ENCODE results near the gene CYP2A6.
"Not testable (repeated sequence)": the region's sequence is repeated elsewhere in the genome, so short reads cannot be mapped to it uniquely, and the experiment has no call there.

CYP2A6 gene

DNA sequence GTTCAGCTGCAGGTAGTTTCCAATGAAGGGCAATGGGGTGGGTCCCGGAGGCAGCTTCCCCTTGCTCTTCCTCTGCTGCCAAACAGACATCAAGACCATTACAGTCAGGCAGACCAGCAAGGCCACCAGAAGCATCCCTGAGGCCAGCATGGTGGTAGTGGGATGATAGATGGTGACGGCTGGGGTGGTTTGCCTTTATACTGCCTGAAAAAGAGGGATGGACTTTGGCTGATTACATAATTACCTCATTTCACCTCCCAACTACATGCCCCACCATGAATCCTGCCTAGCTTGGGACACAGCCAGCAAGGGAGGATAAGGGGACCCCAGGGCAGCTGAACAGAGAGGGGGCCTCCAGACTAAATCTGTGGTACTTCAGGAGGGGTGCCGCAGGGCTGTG is at the start of gene CYP2A6:
Gene CYP2A6 (minus strand): TSS at position 171 of the 400 bp plus-strand sequence. CDS start 21 bp downstream, at position 150.
- FAIRE-seq; DNase-seq (ENCODE audit: insufficient read length, low spot score): not testable (repeated sequence)

- not testable (repeated sequence) for DNase-seq (ENCODE audit: insufficient read length, low spot score); FAIRE-seq
Observed at GRCh38 chr19:40899964-40900363, 49.7 kb upstream of the CYP2A6 start.

- FAIRE-seq; DNase-seq (ENCODE audit: insufficient read length, low spot score): not testable (repeated sequence)
Observed at GRCh38 chr19:40896843-40897789, 46.9 kb upstream of the CYP2A6 start.

DNA sequence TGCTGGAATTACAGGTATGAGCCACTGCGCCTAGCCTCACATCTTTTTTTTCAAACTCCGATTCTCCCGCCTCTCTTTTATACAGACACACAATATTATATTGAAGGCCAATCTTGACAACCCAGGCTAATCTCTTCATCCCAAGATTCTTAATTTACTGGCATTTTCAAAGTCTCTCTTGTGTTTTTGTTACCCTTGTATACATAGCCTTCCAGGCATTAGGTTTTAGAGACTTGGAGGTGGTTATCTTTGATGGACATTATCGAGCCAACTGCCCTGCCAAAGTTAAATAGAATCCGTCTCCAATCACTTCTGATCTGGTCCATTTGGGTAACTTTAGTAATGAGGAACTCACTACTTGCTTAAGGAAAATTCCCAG is 46.2 kb upstream of the CYP2A6 start:
- FAIRE-seq (no peak), DNase-seq (ENCODE audit: insufficient read length, low spot score) (no peak)

DNA sequence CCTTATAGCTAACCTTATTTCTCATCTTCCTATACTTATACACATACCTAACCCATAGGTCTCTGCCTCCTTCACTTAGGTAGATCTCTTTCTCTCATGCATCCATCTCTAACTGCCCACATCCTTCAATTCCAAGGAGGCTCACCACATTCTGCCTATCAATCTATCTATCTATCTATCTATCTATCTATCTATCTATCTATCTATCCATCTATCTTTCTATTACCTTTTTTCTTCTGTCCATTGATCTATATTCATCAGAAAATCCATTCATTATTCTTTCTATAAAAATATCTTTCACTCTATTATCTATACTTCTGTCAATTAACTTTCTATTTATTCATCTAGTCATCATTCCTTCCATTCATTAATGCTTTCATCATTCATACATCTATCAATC is 42.9 kb upstream of the CYP2A6 start:
- FAIRE-seq (no peak), DNase-seq (ENCODE audit: insufficient read length, low spot score) (no peak)

DNA sequence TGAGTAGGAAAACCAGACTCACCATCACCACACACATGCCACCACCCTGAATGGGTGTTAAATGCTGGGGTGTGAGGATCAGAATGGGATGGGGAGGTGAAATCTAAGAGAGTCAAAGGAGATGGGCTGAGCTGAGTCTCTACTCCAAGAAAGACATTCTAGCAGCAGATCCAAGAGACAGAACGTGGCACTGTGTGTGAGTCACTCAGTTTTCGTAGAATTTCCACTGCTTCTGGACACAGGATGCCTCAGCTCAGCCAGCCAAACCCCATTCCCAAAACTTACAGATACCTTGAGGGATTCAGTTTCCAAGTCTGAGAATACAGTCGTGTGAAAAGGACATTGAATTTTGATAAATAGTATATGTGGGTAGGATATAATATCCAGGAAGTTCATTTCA is 39.1 kb upstream of the CYP2A6 start:
- no peak for FAIRE-seq

DNA sequence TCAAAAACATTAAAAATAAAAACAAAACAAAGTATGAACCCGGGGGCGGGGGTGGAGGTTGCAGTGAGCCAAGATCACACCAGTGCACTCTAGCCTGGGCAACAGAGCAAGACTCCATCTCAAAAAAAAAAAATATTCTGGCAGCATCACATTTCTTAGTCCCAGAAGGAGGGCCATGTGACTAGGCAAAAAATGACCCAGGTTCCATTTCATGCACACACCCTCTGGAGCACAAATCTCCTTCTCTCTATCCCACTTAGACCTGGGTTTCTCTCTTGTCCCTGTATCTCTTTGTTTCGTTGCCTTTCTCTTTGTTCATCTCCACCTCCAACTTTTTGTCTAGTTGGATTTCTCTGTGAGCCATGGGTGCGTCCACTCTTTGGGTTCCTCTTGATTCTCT is 37.9 kb upstream of the CYP2A6 start:
- no peak for FAIRE-seq
- no peak for DNase-seq (ENCODE audit: insufficient read length, low spot score)

More for the DNA sequence above, 39.1 kb upstream of the CYP2A6 start:
- no peak for DNase-seq (ENCODE audit: insufficient read length, low spot score)

DNA sequence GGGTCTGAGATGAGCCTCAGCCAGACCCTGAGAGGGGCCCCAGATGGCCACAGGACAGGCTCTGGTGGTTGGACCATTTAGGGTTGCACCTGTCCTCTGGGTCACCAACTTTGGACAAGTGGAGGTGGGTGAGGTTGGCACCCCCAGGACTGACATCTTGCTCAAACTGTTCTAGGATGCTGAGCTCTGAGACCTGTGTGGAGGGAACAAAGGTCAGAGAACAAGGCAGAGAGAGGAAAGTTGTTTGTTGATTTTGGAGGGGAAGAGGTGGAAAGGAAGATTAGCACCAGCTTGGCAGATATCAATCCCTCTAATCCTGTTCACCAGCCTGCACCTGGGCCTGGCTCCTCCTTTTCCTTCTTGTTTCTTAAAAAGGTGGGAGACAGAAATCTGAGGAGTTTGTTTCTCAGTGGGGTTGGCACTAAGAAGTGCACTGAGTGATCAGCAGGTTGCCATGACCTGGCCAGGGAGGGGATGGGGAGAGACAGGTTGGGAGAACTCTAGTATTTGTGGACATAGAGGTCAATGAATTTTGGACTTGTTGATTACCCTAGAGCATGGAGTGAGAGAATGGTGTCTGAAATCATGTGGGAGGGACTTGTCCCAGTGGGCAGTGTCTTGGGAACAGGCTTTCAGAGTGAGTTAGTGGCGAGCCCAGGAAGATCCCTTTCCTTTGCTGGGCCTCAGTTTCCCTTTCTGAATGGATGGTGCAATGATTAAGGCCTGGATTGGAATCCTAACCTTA is 34.1 kb upstream of the CYP2A6 start:
- not testable (repeated sequence) for DNase-seq (ENCODE audit: insufficient read length, low spot score); FAIRE-seq

DNA sequence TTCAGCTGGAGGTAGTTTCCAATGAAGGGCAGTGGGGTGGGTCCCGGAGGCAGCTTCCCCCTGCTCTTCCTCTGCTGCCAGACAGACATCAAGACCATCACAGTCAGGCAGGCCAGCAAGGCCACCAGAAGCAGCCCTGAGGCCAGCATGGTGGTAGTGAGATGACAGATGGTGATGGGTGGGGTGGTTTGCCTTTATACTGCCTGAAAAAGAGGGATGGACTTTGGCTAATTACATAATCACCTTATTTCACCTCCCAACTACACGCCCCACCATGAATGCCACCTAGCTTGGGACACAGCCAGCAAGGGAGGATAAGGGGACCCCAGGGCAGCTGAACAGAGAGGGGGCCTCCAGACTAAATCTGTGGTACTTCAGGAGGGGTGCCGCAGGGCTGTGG is 31.8 kb upstream of the CYP2A6 start, which contains the start of gene CYP2A7:
Gene CYP2A7 (minus strand): TSS at position 170 of the 400 bp plus-strand sequence. CDS start 21 bp downstream, at position 149.
- FAIRE-seq, result not testable (repeated sequence)

DNA sequence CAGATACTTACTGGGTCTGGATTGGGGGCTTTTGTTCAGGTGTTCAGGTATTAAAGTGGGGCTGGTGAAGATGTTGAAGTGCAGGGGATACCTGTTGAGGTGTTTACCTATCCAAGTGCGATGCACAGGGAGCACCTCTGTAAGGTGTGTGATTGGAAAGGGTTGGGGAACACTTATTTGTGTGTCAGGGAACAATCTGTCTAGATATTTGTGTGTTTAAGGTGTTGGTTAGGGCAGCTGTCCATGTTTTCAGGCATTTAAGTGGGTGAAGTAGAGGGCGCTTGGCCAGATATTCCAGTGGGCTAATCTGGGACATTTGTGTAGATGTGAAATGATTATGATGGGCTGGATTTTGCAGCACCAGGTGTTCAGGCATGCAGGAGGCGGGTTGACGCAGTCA is 29.1 kb upstream of the CYP2A6 start:
- DNase-seq (ENCODE audit: insufficient read length, low spot score); FAIRE-seq: not testable (repeated sequence)

More for the DNA sequence above, 31.8 kb upstream of the CYP2A6 start, which contains the start of gene CYP2A7:
- DNase-seq (ENCODE audit: insufficient read length, low spot score), result not testable (repeated sequence)

DNA sequence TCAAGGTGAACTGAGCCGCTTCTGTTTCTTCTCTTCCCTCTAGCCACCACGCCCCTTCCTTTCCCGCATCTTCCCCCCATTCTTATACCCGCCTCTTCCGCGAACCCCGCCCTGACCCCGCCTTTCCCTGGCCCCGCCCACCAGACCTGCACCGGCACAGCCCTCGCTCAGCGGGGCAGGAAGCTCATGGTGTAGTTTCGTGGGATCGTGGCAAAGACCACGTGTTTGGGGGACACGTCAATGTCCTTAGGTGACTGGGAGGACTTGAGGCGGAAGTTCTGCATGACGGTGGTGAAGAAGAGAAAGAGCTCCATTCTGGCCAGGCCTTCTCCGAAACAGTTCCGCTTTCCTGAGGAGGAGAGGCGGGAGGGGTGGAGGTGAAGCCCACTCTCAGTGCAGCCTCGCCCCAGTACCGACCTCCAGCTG is 25.3 kb upstream of the CYP2A6 start:
- peak; percentile 70 for FAIRE-seq
- peak; percentile 10 for DNase-seq (ENCODE audit: insufficient read length, low spot score)

DNA sequence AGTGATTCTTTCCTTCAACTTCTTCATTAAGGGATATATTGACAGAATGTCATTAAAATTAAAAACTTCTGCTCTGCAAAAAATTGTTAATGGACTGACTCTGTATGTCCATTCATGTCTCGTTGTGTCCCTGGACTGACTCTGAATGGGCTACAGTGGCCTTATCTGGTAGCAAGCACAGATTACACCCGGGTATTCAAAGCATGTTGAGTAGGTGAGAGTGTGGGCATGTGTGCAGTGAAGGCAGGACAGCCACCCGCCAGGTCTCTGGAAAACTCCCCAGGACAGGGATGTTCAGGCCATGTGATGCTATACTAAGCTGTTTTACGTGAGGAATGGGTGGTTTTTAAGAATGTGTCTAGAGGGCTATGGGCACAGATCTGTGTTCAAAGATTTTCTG is 24.6 kb upstream of the CYP2A6 start:
- not testable (repeated sequence) for FAIRE-seq; DNase-seq (ENCODE audit: insufficient read length, low spot score)

- not testable (repeated sequence) for DNase-seq (ENCODE audit: insufficient read length, low spot score); FAIRE-seq
Observed at GRCh38 chr19:40873873-40874272, 23.6 kb upstream of the CYP2A6 start.

- DNase-seq (ENCODE audit: insufficient read length, low spot score) (no peak), FAIRE-seq (no peak)
Observed at GRCh38 chr19:40872209-40872608, 22.0 kb upstream of the CYP2A6 start.

- DNase-seq (ENCODE audit: insufficient read length, low spot score), result no peak
- FAIRE-seq, result no peak
Observed at GRCh38 chr19:40867701-40868100, 17.5 kb upstream of the CYP2A6 start.

DNA sequence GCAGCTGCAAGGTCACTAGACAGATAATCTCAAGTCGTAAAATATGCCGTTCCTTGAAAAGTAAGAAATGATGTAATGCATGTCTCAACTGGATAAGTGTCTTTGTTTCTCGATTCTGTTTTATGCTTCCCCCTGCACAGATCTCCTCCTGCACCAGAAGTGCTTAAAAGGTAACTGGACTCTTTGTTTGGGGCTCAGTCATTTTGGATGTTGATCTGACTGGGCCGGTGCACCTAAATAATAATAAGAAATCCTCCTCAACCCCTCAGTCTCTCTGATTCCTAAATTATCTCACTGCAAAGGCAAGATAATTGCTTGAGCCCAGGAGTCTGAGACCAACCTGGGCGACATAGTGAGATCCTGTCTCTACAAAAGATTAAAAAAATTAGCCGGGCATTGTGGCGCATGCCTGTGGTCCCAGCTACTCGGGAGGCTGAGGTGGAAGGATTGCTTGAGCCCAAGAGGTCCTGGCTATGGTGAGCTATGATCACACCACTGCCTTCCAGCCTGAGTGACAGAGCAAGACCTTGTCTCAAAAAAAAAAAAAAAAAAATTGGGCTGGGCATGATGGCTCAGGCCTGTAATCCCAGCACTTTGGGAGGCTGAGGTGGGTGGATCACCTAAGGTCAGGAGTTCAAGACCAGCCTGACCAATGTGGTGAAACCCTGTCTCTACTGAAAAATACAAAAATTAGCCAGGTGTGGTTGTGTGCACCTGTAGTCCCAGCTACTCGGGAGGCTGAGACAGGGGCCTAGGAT is 14.7 kb upstream of the CYP2A6 start:
- not testable (repeated sequence) for FAIRE-seq; DNase-seq (ENCODE audit: insufficient read length, low spot score)

DNA sequence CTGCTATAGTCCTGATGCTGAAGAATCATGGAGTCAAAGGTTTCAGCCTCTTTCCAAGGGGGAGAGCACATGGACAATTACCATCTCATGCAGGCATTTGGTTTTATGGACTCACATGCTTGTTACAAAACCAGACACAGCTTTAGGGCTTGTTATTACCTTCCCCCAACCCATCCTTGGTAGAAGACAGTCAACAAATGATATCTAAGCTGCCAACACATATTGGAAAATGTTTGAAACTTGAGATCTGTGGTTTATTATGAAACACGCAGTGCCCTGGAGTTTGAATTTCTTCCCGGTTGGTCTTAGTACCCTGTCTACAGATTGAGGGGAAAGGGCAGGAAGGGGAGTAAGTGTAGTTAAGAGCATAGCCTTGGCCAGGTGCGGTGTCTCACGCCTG is 12.5 kb upstream of the CYP2A6 start:
- FAIRE-seq, result no peak
- no peak for DNase-seq (ENCODE audit: insufficient read length, low spot score)

DNA sequence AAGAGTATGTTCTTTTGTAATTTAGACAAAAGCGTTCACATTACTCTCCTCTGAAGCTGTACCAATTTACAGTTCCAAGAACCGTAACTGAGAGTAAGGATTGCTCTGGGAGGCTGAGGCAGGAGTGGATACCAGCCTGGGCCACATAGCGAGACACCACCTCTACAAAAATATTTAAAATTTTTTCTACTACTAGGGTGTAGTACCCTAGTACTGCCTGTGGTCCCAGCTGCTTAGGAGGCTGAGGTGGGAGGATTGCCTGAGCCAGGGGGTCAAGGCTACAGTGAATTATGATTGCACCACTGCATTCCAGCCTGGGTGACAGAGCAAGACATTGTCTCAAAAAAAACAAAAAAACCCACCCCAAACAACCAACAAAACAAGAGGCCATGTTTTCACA is 12.1 kb upstream of the CYP2A6 start:
- DNase-seq (ENCODE audit: insufficient read length, low spot score) (no peak), FAIRE-seq (no peak)

DNA sequence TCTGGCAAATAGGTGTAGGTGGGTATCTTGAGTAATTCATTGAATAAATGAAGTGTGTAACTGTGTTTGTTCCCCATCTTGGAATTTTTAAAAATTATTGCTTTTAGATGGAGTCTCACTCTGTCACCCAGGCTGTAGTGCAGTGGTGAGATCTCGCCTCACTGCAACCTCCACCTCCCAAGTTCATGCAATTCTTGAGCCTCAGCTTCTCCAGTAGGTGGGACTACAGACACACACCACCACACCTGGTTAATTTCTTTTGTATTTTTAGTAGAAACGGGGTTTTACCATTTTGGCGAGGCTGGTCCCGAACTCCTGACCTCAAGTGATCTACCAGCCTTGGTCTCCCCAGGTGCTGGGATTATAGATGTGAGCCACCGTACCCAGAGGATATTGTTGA is 7.9 kb upstream of the CYP2A6 start:
- FAIRE-seq (no peak), DNase-seq (ENCODE audit: insufficient read length, low spot score) (no peak)

DNA sequence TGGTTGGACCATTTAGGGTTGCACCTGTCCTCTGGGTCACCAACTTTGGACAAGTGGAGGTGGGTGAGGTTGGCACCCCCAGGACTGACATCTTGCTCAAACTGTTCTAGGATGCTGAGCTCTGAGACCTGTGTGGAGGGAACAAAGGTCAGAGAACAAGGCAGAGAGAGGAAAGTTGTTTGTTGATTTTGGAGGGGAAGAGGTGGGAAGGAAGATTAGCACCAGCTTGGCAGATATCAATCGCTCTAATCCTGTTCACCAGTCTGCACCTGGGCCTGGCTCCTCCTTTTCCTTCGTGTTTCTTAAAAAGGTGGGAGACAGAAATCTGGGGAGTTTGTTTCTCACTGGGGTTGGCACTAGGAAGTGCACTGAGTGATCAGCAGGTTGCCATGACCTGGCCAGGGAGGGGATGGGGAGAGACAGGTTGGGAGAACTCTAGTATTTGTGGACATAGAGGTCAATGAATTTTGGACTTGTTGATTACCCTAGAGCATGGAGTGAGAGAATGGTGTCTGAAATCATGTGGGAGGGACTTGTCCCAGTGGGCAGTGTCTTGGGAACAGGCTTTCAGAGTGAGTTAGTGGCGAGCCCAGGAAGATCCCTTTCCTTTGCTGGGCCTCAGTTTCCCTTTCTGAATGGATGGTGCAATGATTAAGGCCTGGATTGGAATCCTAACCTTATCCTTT is 2.4 kb upstream of the CYP2A6 start:
- not testable (repeated sequence) for FAIRE-seq; DNase-seq (ENCODE audit: insufficient read length, low spot score)

Data from GM19239 (cell line).